PC-3 (cell line): ENCODE measurements around the gene TMEM179B. TPM values are rescaled to one million over a fixed set of nuclear protein-coding genes. Genes with fewer than 3 reads are reported as not detected.

Experiments used
- ATAC-seq: fragments of 200-7000 bp; cut with Tn5 transposase; 2 replicates; pipeline ENCODE4 v1.9.1; 2020; ENCODE audit warnings: mild to moderate bottlenecking, moderate library complexity
- BruUV-seq: library from RNA; stranded (reverse); fragments of 400-500 nt; replicated peaks from 2 replicates; lab custom pipeline; 2021; lab: Mats Ljungman, UMichigan
- CTCF ChIA-PET: fragments of 300-600 bp; sonication (Branson Sonifier 250); formaldehyde crosslinking; loops from one replicate; lab custom pipeline; 2022; ENCODE audit warnings: antibody characterized with exemption; lab: Charles Lee
- POLR2A ChIA-PET: fragments of 300-600 bp; sonication (Branson Sonifier 250); formaldehyde crosslinking; loops from one replicate; lab custom pipeline; 2022; ENCODE audit warnings: antibody characterized with exemption; ENCODE audit not compliant: unreplicated experiment; lab: Charles Lee
- DNase-seq: peaks from one replicate; pipeline ENCODE4 v3.0.0-alpha.2; 2015
- H2AFZ ChIP-seq: fragments of 300-600 bp; sonication (generic); 2 replicates; pipeline ENCODE4 v1.6.0; 2016; ENCODE audit warnings: antibody characterized with exemption, low read length
- H3F3A ChIP-seq: fragments of 300-600 bp; sonication (generic); one replicate; pipeline ENCODE4 v1.6.0; 2017; ENCODE audit warnings: antibody characterized with exemption, low read length, control low read depth, mild to moderate bottlenecking; ENCODE audit not compliant: unreplicated experiment
- H3K27ac ChIP-seq: fragments of 300-600 bp; sonication (generic); 2 replicates; pipeline ENCODE4 v1.5.1; 2016; ENCODE audit warnings: mild to moderate bottlenecking, low read length
- H3K27me3 ChIP-seq: fragments of 300-600 bp; sonication (generic); 2 replicates; pipeline ENCODE4 v1.6.1; 2016; ENCODE audit warnings: low read length, mixed read lengths
- H3K36me3 ChIP-seq: fragments of 300-600 bp; sonication (generic); 2 replicates; pipeline ENCODE4 v1.6.1; 2016; ENCODE audit warnings: low read depth, mixed run types, low read length, mixed read lengths
- H3K4me1 ChIP-seq: fragments of 300-600 bp; sonication (generic); 2 replicates; pipeline ENCODE4 v1.5.1; 2016; ENCODE audit warnings: low read length; ENCODE audit not compliant: insufficient read depth
- H3K4me2 ChIP-seq: fragments of 300-600 bp; sonication (generic); 2 replicates; pipeline ENCODE4 v1.6.0; 2016; ENCODE audit warnings: low read length
- H3K4me3 ChIP-seq: fragments of 300-600 bp; sonication (generic); 2 replicates; pipeline ENCODE4 v1.5.1; 2016; ENCODE audit warnings: mild to moderate bottlenecking, low read length, mixed read lengths
- H3K79me2 ChIP-seq: fragments of 300-600 bp; sonication (generic); 2 replicates; pipeline ENCODE4 v1.6.1; 2017; ENCODE audit warnings: low read length, mixed read lengths
- H3K9ac ChIP-seq: fragments of 300-600 bp; sonication (generic); 2 replicates; pipeline ENCODE4 v1.6.0; 2016; ENCODE audit warnings: mild to moderate bottlenecking, low read length
- H3K9me2 ChIP-seq: fragments of 300-600 bp; sonication (generic); replicated peaks from 2 replicates; pipeline ENCODE4 v1.6.1; 2016; ENCODE audit warnings: mixed run types, low read length, mixed read lengths
- H3K9me3 ChIP-seq: fragments of 300-600 bp; sonication (generic); 2 replicates; pipeline ENCODE4 v1.6.1; 2016; ENCODE audit warnings: low read length, mixed read lengths
- H4K20me1 ChIP-seq: fragments of 300-600 bp; sonication (generic); 2 replicates; pipeline ENCODE4 v1.6.1; 2016; ENCODE audit warnings: low read length, mixed read lengths
- EZH2 ChIP-seq: fragments of 300-600 bp; sonication (generic); IDR thresholded peaks from one replicate; pipeline ENCODE4 v1.6.1; 2017; ENCODE audit warnings: antibody characterized with exemption, mild to moderate bottlenecking, low read length; ENCODE audit not compliant: unreplicated experiment
- EZH2phosphoT487 ChIP-seq: fragments of 300-600 bp; sonication (generic); IDR thresholded peaks from 2 replicates; pipeline ENCODE4 v1.6.1; 2018; ENCODE audit warnings: mild to moderate bottlenecking, antibody characterized with exemption, low read length, borderline replicate concordance
- intact Hi-C: fragments of 100-400 bp; cut with micrococcal nuclease; formaldehyde crosslinking; loops from 2 replicates; pipeline ENCODE4 v1.9.0; 2023
- total RNA-seq: library from RNA; depleted of rRNA; stranded (reverse); fragments of >200 nt; gene quantifications from 2 replicates; pipeline ENCODE4 v1.2.3, GENCODE V29; 2014
- TF ChIP-seq, protein P1 (sequence below): fragments of 300-600 bp; sonication (generic); conservative IDR thresholded peaks from 2 replicates; pipeline ENCODE4 v1.5.1; 2017; ENCODE audit warnings: antibody characterized with exemption, low read depth, mild to moderate bottlenecking, low read length

The TMEM179B gene
- total RNA-seq, 1 experiment from 2014 or later: 86.7 TPM

- no peak overlapping the region for H3K4me2 ChIP-seq
- ChIA-PET POLR2A (interaction anchor here (0.5 to 1.0 kb wide), 4 partner anchors 11 to 130 kb away, joined by 3 to 5 read pairs (median 3); partner anchors contain the start of genes C11orf98 and NXF1), CTCF (no interaction called here)
- intact Hi-C loops: no loop called here
- H3K9me3 ChIP-seq: no peaks in the 10 kb centered on the region
- H3F3A ChIP-seq: peaks cover 9% of the 10 kb centered on the region
- TF ChIP-seq, protein P1, sequence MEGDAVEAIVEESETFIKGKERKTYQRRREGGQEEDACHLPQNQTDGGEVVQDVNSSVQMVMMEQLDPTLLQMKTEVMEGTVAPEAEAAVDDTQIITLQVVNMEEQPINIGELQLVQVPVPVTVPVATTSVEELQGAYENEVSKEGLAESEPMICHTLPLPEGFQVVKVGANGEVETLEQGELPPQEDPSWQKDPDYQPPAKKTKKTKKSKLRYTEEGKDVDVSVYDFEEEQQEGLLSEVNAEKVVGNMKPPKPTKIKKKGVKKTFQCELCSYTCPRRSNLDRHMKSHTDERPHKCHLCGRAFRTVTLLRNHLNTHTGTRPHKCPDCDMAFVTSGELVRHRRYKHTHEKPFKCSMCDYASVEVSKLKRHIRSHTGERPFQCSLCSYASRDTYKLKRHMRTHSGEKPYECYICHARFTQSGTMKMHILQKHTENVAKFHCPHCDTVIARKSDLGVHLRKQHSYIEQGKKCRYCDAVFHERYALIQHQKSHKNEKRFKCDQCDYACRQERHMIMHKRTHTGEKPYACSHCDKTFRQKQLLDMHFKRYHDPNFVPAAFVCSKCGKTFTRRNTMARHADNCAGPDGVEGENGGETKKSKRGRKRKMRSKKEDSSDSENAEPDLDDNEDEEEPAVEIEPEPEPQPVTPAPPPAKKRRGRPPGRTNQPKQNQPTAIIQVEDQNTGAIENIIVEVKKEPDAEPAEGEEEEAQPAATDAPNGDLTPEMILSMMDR: no peak
- TF ChIP-seq EZH2phosphoT487 (no peak), EZH2 (no peak)
- ATAC-seq (no peak), DNase-seq (no peak)
- H2AFZ ChIP-seq: no peak overlapping the region
- peaks cover 25% of the 10 kb centered on the region for H3K79me2 ChIP-seq
- no TSS peak for BruUV-seq
- no peak overlapping the region for H3K9ac ChIP-seq
- no peaks in the 10 kb centered on the region for H3K9me2 ChIP-seq
- no peaks in the 10 kb centered on the region for H4K20me1 ChIP-seq
- no peaks in the 10 kb centered on the region for H3K27me3 ChIP-seq
- peaks cover 60% of the 10 kb centered on the region for H3K36me3 ChIP-seq
- H3K27ac ChIP-seq: no peak overlapping the region
- H3K4me3 ChIP-seq: no peak overlapping the region
- peaks cover 17% of the 10 kb centered on the region for H3K4me1 ChIP-seq
Measured at GRCh38 chr11:62794201-62794775, 7.1 kb downstream of the TMEM179B start.

DNA sequence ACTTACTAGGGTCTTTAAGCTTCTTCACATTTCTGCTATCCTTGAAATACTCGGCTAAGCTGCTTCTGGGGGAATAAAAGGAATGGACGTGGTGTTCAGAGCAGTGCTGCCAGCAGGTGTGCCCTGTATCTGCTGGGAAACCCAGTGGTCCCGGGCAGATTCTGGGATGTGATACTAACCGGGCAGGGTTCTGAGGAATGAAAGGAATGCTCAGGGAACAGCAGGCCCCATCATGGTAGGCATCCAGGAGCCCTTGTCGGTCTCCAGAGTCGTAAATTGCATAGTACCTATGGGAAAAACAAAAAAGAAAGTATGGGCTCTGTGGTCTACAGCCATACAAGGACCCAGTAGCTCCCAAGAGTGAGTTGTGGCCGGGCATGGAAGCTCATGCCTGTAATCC, 9.1 kb downstream of the TMEM179B start:
- BruUV-seq: no TSS peak

More for the DNA sequence above, 9.1 kb downstream of the TMEM179B start:
- no peak overlapping the region for H3K4me3 ChIP-seq
- ATAC-seq: no peak
- no peak overlapping the region for H2AFZ ChIP-seq
- ChIA-PET POLR2A (no interaction called here), CTCF (interaction anchor here (0.6 kb wide), 1 partner anchor 1559 kb away, joined by 7 read pairs; no protein-coding TSS in a partner anchor)
- H3K27ac ChIP-seq: no peak overlapping the region
- TF ChIP-seq, protein P1: no peak
- TF ChIP-seq EZH2phosphoT487: no peak
- TF ChIP-seq EZH2: no peak
- H3K9me2 ChIP-seq: no peaks in the 10 kb centered on the region
- H3K9me3 ChIP-seq: no peaks in the 10 kb centered on the region
- H3K36me3 ChIP-seq: peaks cover 71% of the 10 kb centered on the region
- peaks cover 5% of the 10 kb centered on the region for H3K79me2 ChIP-seq
- H3K27me3 ChIP-seq: no peaks in the 10 kb centered on the region
- intact Hi-C loops: no loop called here
- H3K4me2 ChIP-seq: no peak overlapping the region
- H3F3A ChIP-seq: peaks cover 9% of the 10 kb centered on the region
- H3K9ac ChIP-seq: no peak overlapping the region
- no peak for DNase-seq
- peaks cover 8% of the 10 kb centered on the region for H3K4me1 ChIP-seq
- H4K20me1 ChIP-seq: no peaks in the 10 kb centered on the region
